C4-2B (cell line): Measurements from ENCODE around the gene TRPC4AP.

Experiments used
- H3K27ac ChIP-seq: fragments of 450-650 bp; 2 replicates; pipeline ENCODE4 v1.5.1; 2017
- ZFX ChIP-seq: fragments of 450-650 bp; IDR thresholded peaks from 2 replicates; pipeline ENCODE4 v1.6.1; 2017
- TF ChIP-seq, protein P1 (sequence below): fragments of 450-650 bp; conservative IDR thresholded peaks from 2 replicates; pipeline ENCODE4 v1.5.1; 2017; ENCODE audit warnings: mild to moderate bottlenecking

The TRPC4AP gene

DNA sequence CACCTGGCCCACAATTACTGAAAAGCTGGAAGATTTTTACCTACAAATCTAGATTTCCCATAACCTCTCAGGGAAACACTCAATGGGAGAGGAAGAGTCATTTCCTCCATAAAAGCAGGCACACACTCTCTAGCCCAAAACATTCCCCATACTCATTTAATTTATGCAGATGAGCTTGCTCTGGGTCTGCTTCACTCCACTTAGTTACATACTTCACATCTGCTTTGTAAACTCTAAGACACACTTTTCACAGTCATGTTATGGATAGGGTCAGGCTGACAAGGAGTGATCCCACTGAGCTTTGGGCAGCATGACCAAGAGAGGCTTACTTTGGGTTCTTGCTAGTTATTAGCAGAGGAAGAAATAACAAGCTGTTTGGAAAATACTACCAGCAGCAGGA is 27.4 kb downstream of the TRPC4AP start:
- no peak overlapping the region for H3K27ac ChIP-seq
- TF ChIP-seq, protein P1, sequence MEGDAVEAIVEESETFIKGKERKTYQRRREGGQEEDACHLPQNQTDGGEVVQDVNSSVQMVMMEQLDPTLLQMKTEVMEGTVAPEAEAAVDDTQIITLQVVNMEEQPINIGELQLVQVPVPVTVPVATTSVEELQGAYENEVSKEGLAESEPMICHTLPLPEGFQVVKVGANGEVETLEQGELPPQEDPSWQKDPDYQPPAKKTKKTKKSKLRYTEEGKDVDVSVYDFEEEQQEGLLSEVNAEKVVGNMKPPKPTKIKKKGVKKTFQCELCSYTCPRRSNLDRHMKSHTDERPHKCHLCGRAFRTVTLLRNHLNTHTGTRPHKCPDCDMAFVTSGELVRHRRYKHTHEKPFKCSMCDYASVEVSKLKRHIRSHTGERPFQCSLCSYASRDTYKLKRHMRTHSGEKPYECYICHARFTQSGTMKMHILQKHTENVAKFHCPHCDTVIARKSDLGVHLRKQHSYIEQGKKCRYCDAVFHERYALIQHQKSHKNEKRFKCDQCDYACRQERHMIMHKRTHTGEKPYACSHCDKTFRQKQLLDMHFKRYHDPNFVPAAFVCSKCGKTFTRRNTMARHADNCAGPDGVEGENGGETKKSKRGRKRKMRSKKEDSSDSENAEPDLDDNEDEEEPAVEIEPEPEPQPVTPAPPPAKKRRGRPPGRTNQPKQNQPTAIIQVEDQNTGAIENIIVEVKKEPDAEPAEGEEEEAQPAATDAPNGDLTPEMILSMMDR, result no peak
- no peak for TF ChIP-seq ZFX

DNA sequence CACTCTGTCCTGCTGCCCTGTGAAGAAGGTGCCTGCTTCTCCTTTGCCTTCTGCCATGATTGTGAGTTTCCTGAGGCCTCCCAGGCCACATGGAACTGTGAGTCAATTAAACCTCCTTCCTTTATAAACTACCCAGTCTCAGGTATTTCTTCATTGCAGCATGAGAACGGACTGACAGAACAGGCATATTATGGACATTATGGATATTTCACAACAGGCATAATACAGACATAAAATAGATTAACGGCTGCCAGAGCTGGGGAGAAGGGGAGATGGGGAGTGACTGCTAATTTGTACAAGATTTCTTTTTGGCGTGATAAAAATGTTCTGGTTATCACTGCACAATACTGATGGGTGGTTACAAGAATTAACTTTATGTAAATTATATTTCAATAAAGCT is 29.4 kb downstream of the TRPC4AP start:
- H3K27ac ChIP-seq, result no peak overlapping the region
- TF ChIP-seq ZFX, result no peak
- TF ChIP-seq, protein P1, result no peak

DNA sequence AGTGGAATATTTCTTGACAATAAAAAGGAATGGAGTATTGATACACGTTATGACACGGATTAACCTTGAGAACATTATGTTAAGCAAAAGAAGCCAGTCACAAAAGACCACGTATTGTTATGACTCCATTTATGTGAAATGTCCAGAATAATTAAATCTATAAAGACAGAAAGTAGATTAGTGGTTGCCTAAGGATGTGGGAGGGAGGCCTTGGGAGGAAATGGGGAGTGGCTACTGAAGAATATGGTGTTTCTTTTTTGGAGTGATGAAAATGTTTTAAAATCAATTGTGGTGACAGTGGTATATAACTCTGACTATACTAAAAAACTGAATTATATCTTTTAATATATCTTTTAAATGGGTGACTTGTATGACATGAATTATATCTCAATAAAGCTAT is 30.1 kb downstream of the TRPC4AP start:
- no peak for TF ChIP-seq ZFX
- TF ChIP-seq, protein P1, result no peak
- no peak overlapping the region for H3K27ac ChIP-seq

DNA sequence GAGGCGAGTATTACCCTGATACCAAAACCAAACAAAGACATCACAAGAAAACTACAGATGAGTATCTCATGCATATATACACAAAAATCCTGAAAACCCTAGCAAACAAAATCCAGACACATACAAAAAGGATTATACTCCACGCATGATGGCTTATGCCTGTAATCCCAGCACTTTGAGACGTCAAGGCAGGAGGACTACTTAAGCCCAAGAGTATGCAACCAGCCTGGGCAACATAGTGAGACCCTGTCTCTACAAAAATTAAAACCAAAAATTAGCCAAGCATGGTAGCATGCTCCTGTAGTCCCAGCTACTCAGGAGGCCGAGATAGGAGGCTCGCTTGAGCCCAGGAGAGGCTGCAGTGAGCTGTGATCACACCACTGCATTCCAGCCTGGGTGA is 32.4 kb downstream of the TRPC4AP start:
- H3K27ac ChIP-seq, result no peak overlapping the region
- TF ChIP-seq ZFX, result no peak
- TF ChIP-seq, protein P1, result no peak

DNA sequence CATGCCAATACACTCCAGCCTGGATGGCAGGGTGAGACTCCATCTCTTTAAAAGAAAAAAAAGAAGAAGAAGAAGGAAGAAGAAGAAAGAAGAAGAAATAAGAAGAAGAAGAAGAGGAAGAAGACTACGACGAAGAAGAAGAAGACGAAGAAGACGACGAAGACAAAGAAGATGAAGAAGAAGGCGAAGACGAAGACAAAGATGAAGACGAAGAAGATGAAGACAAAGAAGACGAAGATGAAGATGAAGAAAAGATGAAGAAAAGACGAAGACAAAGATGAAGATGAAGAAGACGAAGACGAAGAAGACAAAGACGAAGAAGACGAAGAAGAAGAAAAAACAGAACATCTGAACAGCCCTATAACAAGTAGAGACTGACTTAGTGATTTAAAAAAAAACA is 33.0 kb downstream of the TRPC4AP start:
- TF ChIP-seq, protein P1, result no peak
- no peak for TF ChIP-seq ZFX
- no peak overlapping the region for H3K27ac ChIP-seq

DNA sequence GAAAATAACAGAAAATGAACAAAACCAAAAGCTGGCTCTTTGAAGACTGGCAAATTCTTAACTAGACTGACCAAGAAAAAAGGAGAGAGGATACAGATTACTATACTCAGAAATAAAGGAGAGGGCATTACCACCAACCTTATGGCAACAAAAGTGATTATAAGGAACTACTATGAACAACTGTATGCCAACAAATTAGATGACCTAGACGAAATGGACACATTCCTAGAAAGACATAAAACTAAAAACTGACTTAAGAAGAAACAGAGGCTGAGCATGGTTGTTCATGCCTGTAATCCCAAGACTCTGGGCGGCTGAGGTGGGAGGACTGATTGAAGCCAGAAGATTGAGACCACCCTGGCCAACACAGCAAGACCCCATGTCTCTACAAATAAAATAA is 33.5 kb downstream of the TRPC4AP start:
- no peak overlapping the region for H3K27ac ChIP-seq
- TF ChIP-seq, protein P1, result no peak
- no peak for TF ChIP-seq ZFX

DNA sequence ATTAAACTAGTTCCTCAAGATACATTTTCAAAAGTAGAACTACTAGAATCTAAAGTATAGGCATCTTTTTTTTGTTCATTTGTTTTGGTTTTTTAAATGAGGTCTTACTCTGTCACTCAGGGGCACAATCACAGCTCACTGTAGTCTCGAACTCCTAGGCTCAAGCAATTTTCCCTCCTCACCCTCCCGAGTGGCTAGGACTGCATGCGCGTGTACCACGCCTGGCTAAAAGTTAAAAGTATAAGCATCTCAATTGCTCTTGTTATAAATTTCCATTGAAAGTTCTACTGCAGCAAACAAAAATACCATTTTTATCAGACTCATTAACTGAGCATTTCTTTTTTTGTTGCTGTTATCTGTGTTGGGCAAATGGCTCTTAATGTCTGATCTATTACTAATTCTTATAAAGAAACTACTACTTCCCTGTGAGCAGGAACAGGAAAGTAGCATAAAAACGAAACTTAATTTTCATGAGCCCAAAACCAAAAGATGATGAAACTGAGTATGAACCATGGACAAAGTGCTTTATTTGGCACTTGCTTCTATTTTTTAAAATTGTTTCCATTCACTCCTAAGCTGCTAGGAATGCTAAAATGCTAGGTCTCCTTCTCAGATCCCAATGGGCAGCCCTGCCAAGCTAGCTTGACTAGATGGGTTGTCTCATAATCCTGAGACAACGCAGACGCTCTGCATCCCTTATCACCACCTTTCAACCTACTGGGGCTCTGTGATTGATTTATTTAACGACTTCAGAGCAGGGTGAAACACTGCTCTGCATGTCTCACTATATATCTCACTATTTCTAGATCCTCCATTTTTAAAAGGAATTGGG is 36.9 kb downstream of the TRPC4AP start:
- no peak for TF ChIP-seq ZFX
- TF ChIP-seq, protein P1, result no peak
- H3K27ac ChIP-seq, result no peak overlapping the region
